ENCODE results near the gene CFAP210. TPM values are rescaled to one million over a fixed set of nuclear protein-coding genes. Genes with fewer than 3 reads are reported as not detected.

The CFAP210 gene
- total RNA-seq, 1 experiment from 2014 or later, result 0.20 TPM

DNA sequence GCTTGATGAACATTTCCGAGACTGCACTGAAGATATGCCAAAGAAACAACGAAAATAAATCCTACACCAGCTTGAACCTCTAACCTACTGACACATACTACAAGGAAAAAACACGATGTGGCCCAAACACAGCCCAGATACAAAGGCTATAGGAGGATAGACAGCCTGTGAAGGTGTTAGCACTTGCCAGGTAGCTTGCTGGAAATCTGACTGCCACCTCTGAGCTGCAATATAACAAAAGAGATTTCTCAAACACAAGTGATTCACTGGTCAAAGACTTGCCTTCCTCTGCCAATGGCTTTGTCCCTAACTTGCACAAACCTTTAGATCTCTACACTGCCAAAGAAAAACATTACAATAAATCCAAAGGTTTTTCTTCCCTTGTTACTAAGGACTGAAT is 21.1 kb downstream of the CFAP210 start:
- no peak overlapping the region for H3K4me3 Mint-ChIP-seq
- no peaks in the 10 kb centered on the region; the same call in 1 of the 2 replicates for H3K27me3 Mint-ChIP-seq (ENCODE audit: low read depth)
- H3K9me3 Mint-ChIP-seq, result no peaks in the 10 kb centered on the region
- no peaks in the 10 kb centered on the region for H3K36me3 Mint-ChIP-seq
- TF ChIP-seq FOXK1 (CRISPR knock-in tag; IDR thresholded peaks at IDR 0.05) (no peak), ZNF396 (CRISPR knock-in tag; IDR thresholded peaks at IDR 0.05; ENCODE audit: borderline replicate concordance) (no peak), JUN (CRISPR knock-in tag; IDR thresholded peaks at IDR 0.05) (no peak), ATF1 (CRISPR knock-in tag; IDR thresholded peaks at IDR 0.05) (no peak), ZNF671 (CRISPR knock-in tag; IDR thresholded peaks at IDR 0.05) (no peak), JAZF1 (CRISPR knock-in tag; IDR thresholded peaks at IDR 0.05) (no peak), NR1H2 (CRISPR knock-in tag; IDR thresholded peaks at IDR 0.05) (no peak), ELF4 (CRISPR knock-in tag; IDR thresholded peaks at IDR 0.05; ENCODE audit: low read depth) (no peak), KAT7 (CRISPR knock-in tag; IDR thresholded peaks at IDR 0.05; ENCODE audit: borderline replicate concordance) (no peak), IRF2 (CRISPR knock-in tag; IDR thresholded peaks at IDR 0.05; ENCODE audit: borderline replicate concordance, low read depth) (no peak), NR3C1 (CRISPR knock-in tag; conservative IDR thresholded peaks at IDR 0.05; ENCODE audit: low read depth) (no peak), GTF2I (CRISPR knock-in tag; conservative IDR thresholded peaks at IDR 0.05) (no peak), ZNF121 (CRISPR knock-in tag; IDR thresholded peaks at IDR 0.05) (no peak)
- TF ChIP-seq, protein P1, sequence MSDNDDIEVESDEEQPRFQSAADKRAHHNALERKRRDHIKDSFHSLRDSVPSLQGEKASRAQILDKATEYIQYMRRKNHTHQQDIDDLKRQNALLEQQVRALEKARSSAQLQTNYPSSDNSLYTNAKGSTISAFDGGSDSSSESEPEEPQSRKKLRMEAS (CRISPR knock-in tag; IDR thresholded peaks at IDR 0.05), result no peak
- TF ChIP-seq, protein P2, sequence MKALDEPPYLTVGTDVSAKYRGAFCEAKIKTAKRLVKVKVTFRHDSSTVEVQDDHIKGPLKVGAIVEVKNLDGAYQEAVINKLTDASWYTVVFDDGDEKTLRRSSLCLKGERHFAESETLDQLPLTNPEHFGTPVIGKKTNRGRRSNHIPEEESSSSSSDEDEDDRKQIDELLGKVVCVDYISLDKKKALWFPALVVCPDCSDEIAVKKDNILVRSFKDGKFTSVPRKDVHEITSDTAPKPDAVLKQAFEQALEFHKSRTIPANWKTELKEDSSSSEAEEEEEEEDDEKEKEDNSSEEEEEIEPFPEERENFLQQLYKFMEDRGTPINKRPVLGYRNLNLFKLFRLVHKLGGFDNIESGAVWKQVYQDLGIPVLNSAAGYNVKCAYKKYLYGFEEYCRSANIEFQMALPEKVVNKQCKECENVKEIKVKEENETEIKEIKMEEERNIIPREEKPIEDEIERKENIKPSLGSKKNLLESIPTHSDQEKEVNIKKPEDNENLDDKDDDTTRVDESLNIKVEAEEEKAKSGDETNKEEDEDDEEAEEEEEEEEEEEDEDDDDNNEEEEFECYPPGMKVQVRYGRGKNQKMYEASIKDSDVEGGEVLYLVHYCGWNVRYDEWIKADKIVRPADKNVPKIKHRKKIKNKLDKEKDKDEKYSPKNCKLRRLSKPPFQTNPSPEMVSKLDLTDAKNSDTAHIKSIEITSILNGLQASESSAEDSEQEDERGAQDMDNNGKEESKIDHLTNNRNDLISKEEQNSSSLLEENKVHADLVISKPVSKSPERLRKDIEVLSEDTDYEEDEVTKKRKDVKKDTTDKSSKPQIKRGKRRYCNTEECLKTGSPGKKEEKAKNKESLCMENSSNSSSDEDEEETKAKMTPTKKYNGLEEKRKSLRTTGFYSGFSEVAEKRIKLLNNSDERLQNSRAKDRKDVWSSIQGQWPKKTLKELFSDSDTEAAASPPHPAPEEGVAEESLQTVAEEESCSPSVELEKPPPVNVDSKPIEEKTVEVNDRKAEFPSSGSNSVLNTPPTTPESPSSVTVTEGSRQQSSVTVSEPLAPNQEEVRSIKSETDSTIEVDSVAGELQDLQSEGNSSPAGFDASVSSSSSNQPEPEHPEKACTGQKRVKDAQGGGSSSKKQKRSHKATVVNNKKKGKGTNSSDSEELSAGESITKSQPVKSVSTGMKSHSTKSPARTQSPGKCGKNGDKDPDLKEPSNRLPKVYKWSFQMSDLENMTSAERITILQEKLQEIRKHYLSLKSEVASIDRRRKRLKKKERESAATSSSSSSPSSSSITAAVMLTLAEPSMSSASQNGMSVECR (CRISPR knock-in tag; IDR thresholded peaks at IDR 0.05; ENCODE audit: borderline replicate concordance), result no peak
- TF ChIP-seq, protein P3, sequence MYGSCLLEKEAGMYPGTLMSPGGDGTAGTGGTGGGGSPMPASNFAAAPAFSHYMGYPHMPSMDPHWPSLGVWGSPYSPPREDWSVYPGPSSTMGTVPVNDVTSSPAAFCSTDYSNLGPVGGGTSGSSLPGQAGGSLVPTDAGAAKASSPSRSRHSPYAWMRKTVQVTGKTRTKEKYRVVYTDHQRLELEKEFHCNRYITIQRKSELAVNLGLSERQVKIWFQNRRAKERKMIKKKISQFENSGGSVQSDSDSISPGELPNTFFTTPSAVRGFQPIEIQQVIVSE (CRISPR knock-in tag; IDR thresholded peaks at IDR 0.05; ENCODE audit: borderline replicate concordance), result no peak
- TF ChIP-seq, protein P4, sequence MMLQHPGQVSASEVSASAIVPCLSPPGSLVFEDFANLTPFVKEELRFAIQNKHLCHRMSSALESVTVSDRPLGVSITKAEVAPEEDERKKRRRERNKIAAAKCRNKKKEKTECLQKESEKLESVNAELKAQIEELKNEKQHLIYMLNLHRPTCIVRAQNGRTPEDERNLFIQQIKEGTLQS (CRISPR knock-in tag; conservative IDR thresholded peaks at IDR 0.05), result no peak
- ChIA-PET CTCF (interaction anchor here (1.6 kb wide), 1 partner anchor 117 kb away, joined by 5 read pairs; no protein-coding TSS in a partner anchor), POLR2A (no interaction called here)
- peaks cover 16% of the 10 kb centered on the region for H3K4me1 Mint-ChIP-seq
- ATAC-seq (no peak), DNase-seq (ENCODE audit: low spot score) (no peak)
- H3K27ac Mint-ChIP-seq, result no peak overlapping the region

DNA sequence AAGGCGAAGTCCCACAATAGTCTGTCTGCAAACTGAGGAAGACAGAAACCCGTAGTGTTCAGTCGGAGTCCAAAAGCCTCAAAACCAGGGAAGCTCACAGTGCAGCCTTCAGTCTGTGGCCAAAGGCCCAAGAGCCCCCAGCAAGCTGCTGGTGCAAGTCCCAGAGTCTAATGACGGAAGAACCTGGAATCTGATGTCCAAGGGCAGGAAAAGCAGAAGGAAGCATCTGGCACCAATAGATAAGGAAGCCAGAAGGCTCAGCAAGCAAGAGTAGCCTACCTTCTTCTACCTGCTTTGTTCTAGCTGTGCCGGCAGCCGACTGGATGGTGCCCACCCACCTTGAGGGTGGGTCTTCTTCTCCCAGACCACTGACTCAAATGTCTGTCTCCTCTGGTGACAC is 21.8 kb downstream of the CFAP210 start:
- CTCF ChIA-PET, result interaction anchor here (1.6 kb wide), 1 partner anchor 118 kb away, joined by 5 read pairs; no protein-coding TSS in a partner anchor
- Mint-ChIP-seq H3K4me1 (peaks cover 16% of the 10 kb centered on the region), H3K9me3 (no peaks in the 10 kb centered on the region), H3K4me3 (no peak overlapping the region), H3K36me3 (no peaks in the 10 kb centered on the region), H3K27me3 (ENCODE audit: low read depth) (no peaks in the 10 kb centered on the region; the same call in 1 of the 2 replicates), H3K27ac (no peak overlapping the region)
- DNase-seq (ENCODE audit: low spot score) (no peak), ATAC-seq (no peak)
- POLR2A ChIA-PET, result no interaction called here
- TF ChIP-seq ELF4 (CRISPR knock-in tag; IDR thresholded peaks at IDR 0.05; ENCODE audit: low read depth), result no peak

DNA sequence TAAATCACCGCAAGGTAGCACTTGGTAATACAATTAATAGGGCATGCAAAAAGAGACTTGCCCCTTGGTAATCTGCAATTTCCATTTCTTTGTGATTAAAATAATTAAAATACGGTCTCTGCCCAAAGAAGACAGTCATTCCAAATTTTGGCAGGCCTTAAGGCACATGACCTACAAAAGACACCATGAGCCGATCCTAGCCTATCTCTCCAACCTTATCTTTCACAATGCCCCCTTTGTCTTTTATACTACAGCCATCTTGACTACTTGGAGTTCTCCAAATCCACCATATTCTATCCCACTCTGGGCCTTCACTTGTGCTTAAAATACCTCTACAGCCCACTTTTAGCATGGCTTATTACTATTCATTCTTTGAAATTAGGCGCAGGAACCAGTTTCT is 23.3 kb downstream of the CFAP210 start:
- Mint-ChIP-seq H3K27ac (no peak overlapping the region), H3K27me3 (ENCODE audit: low read depth) (no peaks in the 10 kb centered on the region; the same call in 1 of the 2 replicates), H3K4me1 (peaks cover 5% of the 10 kb centered on the region), H3K9me3 (no peaks in the 10 kb centered on the region), H3K4me3 (no peak overlapping the region), H3K36me3 (no peaks in the 10 kb centered on the region)
- ATAC-seq, result no peak
- no peak for DNase-seq (ENCODE audit: low spot score)
- ChIA-PET CTCF (no interaction called here), POLR2A (no interaction called here)
- no peak for TF ChIP-seq NFYB (CRISPR knock-in tag; conservative IDR thresholded peaks at IDR 0.05; ENCODE audit: low read depth)
- no peak for TF ChIP-seq JAZF1 (CRISPR knock-in tag; IDR thresholded peaks at IDR 0.05)
- TF ChIP-seq MXD4 (CRISPR knock-in tag; IDR thresholded peaks at IDR 0.05; ENCODE audit: borderline replicate concordance), result no peak
- TF ChIP-seq, protein P5, sequence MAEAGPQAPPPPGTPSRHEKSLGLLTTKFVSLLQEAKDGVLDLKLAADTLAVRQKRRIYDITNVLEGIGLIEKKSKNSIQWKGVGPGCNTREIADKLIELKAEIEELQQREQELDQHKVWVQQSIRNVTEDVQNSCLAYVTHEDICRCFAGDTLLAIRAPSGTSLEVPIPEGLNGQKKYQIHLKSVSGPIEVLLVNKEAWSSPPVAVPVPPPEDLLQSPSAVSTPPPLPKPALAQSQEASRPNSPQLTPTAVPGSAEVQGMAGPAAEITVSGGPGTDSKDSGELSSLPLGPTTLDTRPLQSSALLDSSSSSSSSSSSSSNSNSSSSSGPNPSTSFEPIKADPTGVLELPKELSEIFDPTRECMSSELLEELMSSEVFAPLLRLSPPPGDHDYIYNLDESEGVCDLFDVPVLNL (CRISPR knock-in tag; IDR thresholded peaks at IDR 0.05; ENCODE audit: borderline replicate concordance, low read depth), result no peak
- no peak for TF ChIP-seq NR1H2 (CRISPR knock-in tag; IDR thresholded peaks at IDR 0.05)
- TF ChIP-seq, protein P6, sequence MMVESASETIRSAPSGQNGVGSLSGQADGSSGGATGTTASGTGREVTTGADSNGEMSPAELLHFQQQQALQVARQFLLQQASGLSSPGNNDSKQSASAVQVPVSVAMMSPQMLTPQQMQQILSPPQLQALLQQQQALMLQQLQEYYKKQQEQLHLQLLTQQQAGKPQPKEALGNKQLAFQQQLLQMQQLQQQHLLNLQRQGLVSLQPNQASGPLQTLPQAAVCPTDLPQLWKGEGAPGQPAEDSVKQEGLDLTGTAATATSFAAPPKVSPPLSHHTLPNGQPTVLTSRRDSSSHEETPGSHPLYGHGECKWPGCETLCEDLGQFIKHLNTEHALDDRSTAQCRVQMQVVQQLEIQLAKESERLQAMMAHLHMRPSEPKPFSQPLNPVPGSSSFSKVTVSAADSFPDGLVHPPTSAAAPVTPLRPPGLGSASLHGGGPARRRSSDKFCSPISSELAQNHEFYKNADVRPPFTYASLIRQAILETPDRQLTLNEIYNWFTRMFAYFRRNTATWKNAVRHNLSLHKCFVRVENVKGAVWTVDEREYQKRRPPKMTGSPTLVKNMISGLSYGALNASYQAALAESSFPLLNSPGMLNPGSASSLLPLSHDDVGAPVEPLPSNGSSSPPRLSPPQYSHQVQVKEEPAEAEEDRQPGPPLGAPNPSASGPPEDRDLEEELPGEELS (CRISPR knock-in tag; IDR thresholded peaks at IDR 0.05), result no peak
- TF ChIP-seq, protein P7, sequence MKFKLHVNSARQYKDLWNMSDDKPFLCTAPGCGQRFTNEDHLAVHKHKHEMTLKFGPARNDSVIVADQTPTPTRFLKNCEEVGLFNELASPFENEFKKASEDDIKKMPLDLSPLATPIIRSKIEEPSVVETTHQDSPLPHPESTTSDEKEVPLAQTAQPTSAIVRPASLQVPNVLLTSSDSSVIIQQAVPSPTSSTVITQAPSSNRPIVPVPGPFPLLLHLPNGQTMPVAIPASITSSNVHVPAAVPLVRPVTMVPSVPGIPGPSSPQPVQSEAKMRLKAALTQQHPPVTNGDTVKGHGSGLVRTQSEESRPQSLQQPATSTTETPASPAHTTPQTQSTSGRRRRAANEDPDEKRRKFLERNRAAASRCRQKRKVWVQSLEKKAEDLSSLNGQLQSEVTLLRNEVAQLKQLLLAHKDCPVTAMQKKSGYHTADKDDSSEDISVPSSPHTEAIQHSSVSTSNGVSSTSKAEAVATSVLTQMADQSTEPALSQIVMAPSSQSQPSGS (CRISPR knock-in tag; IDR thresholded peaks at IDR 0.05; ENCODE audit: borderline replicate concordance, low read depth), result no peak
- TF ChIP-seq ZNF671 (CRISPR knock-in tag; IDR thresholded peaks at IDR 0.05), result no peak
